MM.1S (cell line): ENCODE measurements around the gene ZNF564.

Source experiments
- EZH2phosphoT487 ChIP-seq: fragments of 300-600 bp; sonication (generic); IDR thresholded peaks from 2 replicates; pipeline ENCODE4 v1.6.1; 2018; ENCODE audit warnings: antibody characterized with exemption, low read length
- TF ChIP-seq, protein P1 (sequence below): fragments of 300-600 bp; sonication (generic); IDR thresholded peaks from 2 replicates; pipeline ENCODE4 v1.5.1; 2016; ENCODE audit warnings: antibody characterized with exemption, low read length, mixed read lengths

DNA sequence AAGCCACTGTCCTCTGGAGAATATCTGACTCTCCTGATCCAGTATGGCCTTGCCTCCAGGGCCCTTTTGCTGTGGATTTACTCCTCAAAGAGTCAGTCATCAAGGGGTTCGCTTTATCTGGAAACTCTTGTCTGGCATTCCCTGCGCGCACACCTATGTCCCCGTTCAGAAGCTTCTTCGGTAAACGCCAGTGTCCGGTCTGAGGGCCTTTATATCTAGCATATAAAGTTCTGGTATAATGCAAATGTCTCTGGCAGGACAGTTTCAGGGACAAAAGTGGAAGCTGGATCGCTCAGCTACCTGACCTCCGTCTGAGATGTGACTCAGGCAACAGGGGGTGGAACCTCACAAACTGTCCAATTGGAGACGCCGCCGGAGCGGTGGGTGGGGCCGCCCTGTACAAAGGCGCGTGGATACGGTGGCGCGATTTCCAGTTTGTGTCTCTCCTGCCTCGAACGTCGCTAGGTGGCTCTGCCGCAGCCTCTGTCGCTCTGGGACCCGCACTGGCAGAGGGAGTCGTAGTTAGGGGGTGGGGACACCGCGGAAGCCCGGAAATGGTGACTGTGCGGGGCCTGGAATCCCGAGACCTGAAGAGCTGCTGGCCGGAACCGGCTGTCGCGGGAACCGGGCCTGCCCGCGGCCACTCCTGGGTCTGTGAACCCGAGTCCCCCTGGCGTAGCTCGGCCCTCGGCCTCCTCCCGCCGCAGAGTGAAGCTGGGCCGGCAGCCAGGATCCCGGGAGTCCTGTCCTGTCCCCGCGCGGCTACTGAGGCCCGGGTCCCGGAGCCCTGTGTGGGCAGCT lies 56.1 kb downstream of the ZNF564 start:
- TF ChIP-seq, protein P1, sequence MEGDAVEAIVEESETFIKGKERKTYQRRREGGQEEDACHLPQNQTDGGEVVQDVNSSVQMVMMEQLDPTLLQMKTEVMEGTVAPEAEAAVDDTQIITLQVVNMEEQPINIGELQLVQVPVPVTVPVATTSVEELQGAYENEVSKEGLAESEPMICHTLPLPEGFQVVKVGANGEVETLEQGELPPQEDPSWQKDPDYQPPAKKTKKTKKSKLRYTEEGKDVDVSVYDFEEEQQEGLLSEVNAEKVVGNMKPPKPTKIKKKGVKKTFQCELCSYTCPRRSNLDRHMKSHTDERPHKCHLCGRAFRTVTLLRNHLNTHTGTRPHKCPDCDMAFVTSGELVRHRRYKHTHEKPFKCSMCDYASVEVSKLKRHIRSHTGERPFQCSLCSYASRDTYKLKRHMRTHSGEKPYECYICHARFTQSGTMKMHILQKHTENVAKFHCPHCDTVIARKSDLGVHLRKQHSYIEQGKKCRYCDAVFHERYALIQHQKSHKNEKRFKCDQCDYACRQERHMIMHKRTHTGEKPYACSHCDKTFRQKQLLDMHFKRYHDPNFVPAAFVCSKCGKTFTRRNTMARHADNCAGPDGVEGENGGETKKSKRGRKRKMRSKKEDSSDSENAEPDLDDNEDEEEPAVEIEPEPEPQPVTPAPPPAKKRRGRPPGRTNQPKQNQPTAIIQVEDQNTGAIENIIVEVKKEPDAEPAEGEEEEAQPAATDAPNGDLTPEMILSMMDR, result peak; percentile 42
- no peak for TF ChIP-seq EZH2phosphoT487
